IMR-90 (cell line): ENCODE data around the gene SMIM9. TPM values are rescaled to one million over a fixed set of nuclear protein-coding genes. Genes with fewer than 3 reads are reported as not detected.

Source experiments
- ATAC-seq: fragments of 200-7000 bp; cut with Tn5 transposase; 2 replicates; pipeline ENCODE4 v1.9.1; 2020; ENCODE audit warnings: low read depth, mild to moderate bottlenecking, moderate library complexity
- BruUV-seq: library from RNA; stranded (reverse); fragments of 400-500 nt; replicated peaks from 2 replicates; lab custom pipeline; 2021; lab: Mats Ljungman, UMichigan
- CTCF ChIA-PET: fragments of 300-600 bp; formaldehyde crosslinking; extraction: SDS; loops from one replicate; lab custom pipeline; 2021; ENCODE audit warnings: antibody characterized with exemption; lab: Yijun Ruan, JAX
- POLR2A ChIA-PET: fragments of 300-600 bp; sonication (Branson Sonifier 250); formaldehyde crosslinking; loops from one replicate; lab custom pipeline; 2022; ENCODE audit warnings: antibody characterized with exemption; ENCODE audit not compliant: unreplicated experiment; lab: Charles Lee
- DNase-seq: peaks from one replicate; pipeline ENCODE4 v3.0.0; 2013
- H2AFZ ChIP-seq: replicated peaks from 2 replicates; pipeline ENCODE3; 2013; ENCODE audit warnings: low read length, mild to moderate bottlenecking; ENCODE audit not compliant: poor library complexity
- H2AK5ac ChIP-seq: 2 replicates; pipeline ENCODE4 v1.6.1; 2013; ENCODE audit warnings: low read depth, low read length, inconsistent platforms
- H2AK9ac ChIP-seq: replicated peaks from 2 replicates; pipeline ENCODE3; 2013; ENCODE audit warnings: mild to moderate bottlenecking, low read depth, low read length, moderate library complexity; ENCODE audit not compliant: poor library complexity
- H2BK120ac ChIP-seq: 2 replicates; pipeline ENCODE4 v1.6.1; 2013; ENCODE audit warnings: low read depth, low read length, inconsistent platforms
- H2BK15ac ChIP-seq: 3 replicates; pipeline ENCODE4 v1.6.1; 2013; ENCODE audit warnings: low read depth, low read length, inconsistent platforms
- H2BK20ac ChIP-seq: 2 replicates; pipeline ENCODE4 v1.6.1; 2013; ENCODE audit warnings: low read depth, mild to moderate bottlenecking, inconsistent platforms, low read length, moderate library complexity
- H2BK5ac ChIP-seq: 2 replicates; pipeline ENCODE4 v1.6.1; 2013; ENCODE audit warnings: mild to moderate bottlenecking, low read depth, low read length, inconsistent platforms; ENCODE audit not compliant: poor library complexity, severe bottlenecking
- H3K14ac ChIP-seq: replicated peaks from 2 replicates; pipeline ENCODE4 v1.6.1; 2013; ENCODE audit warnings: low read depth, low read length, inconsistent platforms
- H3K18ac ChIP-seq: 2 replicates; pipeline ENCODE4 v1.6.1; 2013; ENCODE audit warnings: low read depth, low read length, control low read depth
- H3K23ac ChIP-seq: 2 replicates; pipeline ENCODE4 v1.6.1; 2013; ENCODE audit warnings: low read depth, low read length, inconsistent platforms
- H3K27ac ChIP-seq: 2 replicates; pipeline ENCODE4 v1.5.1; 2013; ENCODE audit warnings: mild to moderate bottlenecking, control low read depth, low read length; ENCODE audit not compliant: insufficient read depth
- H3K27me3 ChIP-seq: 2 replicates; pipeline ENCODE4 v1.6.1; 2013; ENCODE audit warnings: low read length; ENCODE audit not compliant: control insufficient read depth, insufficient read depth
- H3K36me3 ChIP-seq: 2 replicates; pipeline ENCODE4 v1.6.1; 2013; ENCODE audit warnings: low read length, mixed read lengths; ENCODE audit not compliant: control insufficient read depth, insufficient read depth
- H3K4ac ChIP-seq: 2 replicates; pipeline ENCODE4 v1.6.1; 2013; ENCODE audit warnings: low read depth, low read length, inconsistent platforms
- H3K4me1 ChIP-seq: 2 replicates; pipeline ENCODE4 v1.6.1; 2013; ENCODE audit warnings: low read length, mixed read lengths; ENCODE audit not compliant: control insufficient read depth, insufficient read depth
- H3K4me2 ChIP-seq: 2 replicates; pipeline ENCODE4 v1.6.1; 2013; ENCODE audit warnings: low read depth, mild to moderate bottlenecking, control low read depth, low read length, moderate library complexity
- H3K4me3 ChIP-seq: 2 replicates; pipeline ENCODE4 v1.5.1; 2013; ENCODE audit warnings: low read depth, mild to moderate bottlenecking, control low read depth, low read length, moderate library complexity; ENCODE audit not compliant: insufficient read depth
- H3K56ac ChIP-seq: 2 replicates; pipeline ENCODE4 v1.6.1; 2013; ENCODE audit warnings: low read length, inconsistent platforms; ENCODE audit not compliant: insufficient read depth; ENCODE audit errors: extremely low read depth
- H3K79me1 ChIP-seq, 2 experiments: 2 replicates each; pipeline ENCODE4 v1.6.1; 2013; ENCODE audit warnings: low read length in 2 of 2, inconsistent platforms in 1 of 2, low read depth in 1 of 2
- H3K9ac ChIP-seq: 2 replicates; pipeline ENCODE4 v1.6.1; 2013; ENCODE audit warnings: low read depth, low read length, control low read depth
- H3K9me1 ChIP-seq: 2 replicates; pipeline ENCODE4 v1.6.1; 2013; ENCODE audit warnings: low read length, inconsistent platforms; ENCODE audit not compliant: insufficient read depth
- H3K9me3 ChIP-seq: 2 replicates; pipeline ENCODE4 v1.6.1; 2013; ENCODE audit warnings: low read length; ENCODE audit not compliant: control insufficient read depth, insufficient read depth
- H4K20me1 ChIP-seq: 2 replicates; pipeline ENCODE4 v1.6.1; 2013; ENCODE audit warnings: low read length, inconsistent platforms; ENCODE audit not compliant: insufficient read depth
- H4K5ac ChIP-seq: 2 replicates; pipeline ENCODE4 v1.6.1; 2013; ENCODE audit warnings: mild to moderate bottlenecking, low read depth, low read length, control low read depth
- H4K8ac ChIP-seq, 2 experiments: 2 replicates each; pipeline ENCODE4 v1.6.1; 2013; ENCODE audit warnings: low read depth in 2 of 2, low read length in 2 of 2, control low read depth in 1 of 2, inconsistent platforms in 1 of 2
- H4K91ac ChIP-seq: 2 replicates; pipeline ENCODE4 v1.6.1; 2013; ENCODE audit warnings: low read depth, low read length, inconsistent platforms; ENCODE audit not compliant: insufficient read depth
- BHLHE40 ChIP-seq: fragments of 150-350 bp; IDR thresholded peaks from 2 replicates; pipeline ENCODE4 v1.6.1; 2016; ENCODE audit warnings: mild to moderate bottlenecking, low read depth, low read length
- CEBPB ChIP-seq: IDR thresholded peaks from 2 replicates; pipeline ENCODE4 v1.6.1; 2012; ENCODE audit warnings: low read depth, low read length, improper control_type of control experiment
- CHD1 ChIP-seq: IDR thresholded peaks from 2 replicates; pipeline ENCODE4 v1.6.1; 2012; ENCODE audit warnings: low read depth, low read length, improper control_type of control experiment
- FOS ChIP-seq: fragments of 150-350 bp; IDR thresholded peaks from 2 replicates; pipeline ENCODE4 v1.6.1; 2016; ENCODE audit warnings: low read depth, low read length
- MAFK ChIP-seq: IDR thresholded peaks from 2 replicates; pipeline ENCODE4 v1.6.1; 2012; ENCODE audit warnings: low read depth, low read length, improper control_type of control experiment
- MAZ ChIP-seq: IDR thresholded peaks from 2 replicates; pipeline ENCODE4 v1.6.1; 2012; ENCODE audit warnings: low read depth, mild to moderate bottlenecking, low read length, improper control_type of control experiment, moderate library complexity, borderline replicate concordance
- MXI1 ChIP-seq: IDR thresholded peaks from 2 replicates; pipeline ENCODE4 v1.6.1; 2012; ENCODE audit warnings: low read depth, mild to moderate bottlenecking, low read length, moderate library complexity, borderline replicate concordance
- NFE2L2 ChIP-seq: fragments of 150-350 bp; IDR thresholded peaks from 2 replicates; pipeline ENCODE4 v1.6.1; 2016; ENCODE audit warnings: low read depth, mild to moderate bottlenecking, low read length
- POLR2A ChIP-seq: IDR thresholded peaks from 2 replicates; pipeline ENCODE4 v1.6.1; 2012; ENCODE audit warnings: mild to moderate bottlenecking, low read depth, low read length
- RAD21 ChIP-seq: IDR thresholded peaks from 2 replicates; pipeline ENCODE4 v1.6.1; 2012; ENCODE audit warnings: low read length, improper control_type of control experiment
- RCOR1 ChIP-seq: IDR thresholded peaks from 2 replicates; pipeline ENCODE4 v1.6.1; 2012; ENCODE audit warnings: mild to moderate bottlenecking, low read length, improper control_type of control experiment; ENCODE audit not compliant: insufficient replicate concordance
- RFX5 ChIP-seq: IDR thresholded peaks from 2 replicates; pipeline ENCODE4 v1.8.0; 2012; ENCODE audit warnings: low read depth, mild to moderate bottlenecking, low read length, moderate library complexity
- SMC3 ChIP-seq: fragments of 150-350 bp; IDR thresholded peaks from 2 replicates; pipeline ENCODE4 v1.6.1; 2016; ENCODE audit warnings: low read depth, mild to moderate bottlenecking, antibody characterized with exemption, low read length, moderate library complexity
- WGBS, 2 experiments: methylation state at CpG; one replicate each; pipeline versions ENCODE4 v1.1.5 to v1.1.7; 2013; ENCODE audit warnings: missing lambda C conversion rate in 2 of 2; ENCODE audit not compliant: insufficient read length in 1 of 2; ENCODE audit errors: extremely low coverage in 2 of 2; 5-methylcytosine and 5-hydroxymethylcytosine counted together
- dilution Hi-C: fragments of 300-500 bp; cut with HindIII; formaldehyde crosslinking; loops from one replicate; pipeline ENCODE4 v1.14.3; 2018; ENCODE audit warnings: low sequenced_read_pairs; ENCODE audit not compliant: unreplicated experiment
- in situ Hi-C: fragments of 300-500 bp; cut with MboI; formaldehyde crosslinking; loops from 3 replicates; pipeline ENCODE4 v1.14.3; 2019; ENCODE audit warnings: low sequenced_read_pairs, inconsistent platforms, mixed read lengths
- intact Hi-C: fragments of 100-400 bp; cut with micrococcal nuclease; formaldehyde crosslinking; loops from 2 replicates; pipeline ENCODE4 v1.10.0; 2022
- polyA plus RNA-seq, 3 experiments: library from polyadenylated mRNA; depleted of rRNA; stranded (reverse); fragments of >200 nt; gene quantifications; 2 replicates each; pipeline ENCODE4 v1.2.3, GENCODE V29; 2012; ENCODE audit warnings: low replicate concordance in 1 of 3
- total RNA-seq: library from RNA; depleted of rRNA; stranded (reverse); fragments of >200 nt; gene quantifications from 2 replicates; pipeline ENCODE4 v1.2.3, GENCODE V29; 2012
- TF ChIP-seq, protein P1 (sequence below): fragments of 150-350 bp; IDR thresholded peaks from 2 replicates; pipeline ENCODE4 v1.6.1; 2016; ENCODE audit warnings: low read depth, mild to moderate bottlenecking, low read length, moderate library complexity, borderline replicate concordance
- TF ChIP-seq, protein P2 (sequence below): fragments of 150-350 bp; IDR thresholded peaks from 2 replicates; pipeline ENCODE4 v1.6.1; 2017; ENCODE audit warnings: mild to moderate bottlenecking, antibody characterized with exemption, low read length, low read depth

Gene SMIM9
- total and polyA plus RNA-seq, 2 of the 4 experiments (the other 2 are of a cell fraction): not detected

DNA sequence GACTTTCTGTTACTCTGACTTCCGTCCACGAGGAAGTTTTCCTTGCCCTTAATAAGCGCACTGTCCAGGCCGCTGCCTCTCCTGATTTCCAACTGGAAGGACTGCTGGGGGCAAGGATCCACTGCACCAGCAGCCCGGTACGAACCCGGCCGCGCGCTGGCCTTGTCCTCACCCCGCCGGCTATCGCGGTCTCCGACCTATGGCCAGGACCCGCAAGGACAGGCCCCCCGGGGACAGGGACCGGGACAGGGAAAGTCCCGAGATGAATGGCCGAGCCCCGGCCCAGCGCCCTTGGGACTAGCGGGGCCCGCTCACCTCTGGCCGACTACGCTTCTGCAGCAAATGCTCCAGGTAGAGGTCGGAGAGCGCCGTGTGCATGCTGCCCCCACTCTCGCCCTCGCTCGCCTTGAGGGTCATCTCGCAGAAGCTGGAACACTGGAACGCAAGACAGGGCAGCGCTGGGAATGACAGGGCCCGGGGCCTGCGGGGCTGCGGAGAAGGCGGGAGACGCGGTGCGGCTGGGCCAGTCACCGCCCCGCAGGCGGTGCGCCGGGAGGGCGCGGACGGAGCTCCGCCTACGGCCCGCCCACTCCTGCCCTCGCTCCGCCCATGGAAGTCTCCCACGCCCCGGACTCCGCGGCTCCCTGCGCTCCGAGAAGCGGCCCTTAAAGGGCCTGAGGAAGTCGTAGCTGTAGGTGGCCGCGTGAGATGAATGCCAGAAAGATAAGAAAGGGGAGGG, 29.3 kb downstream of the SMIM9 start, which contains the start of gene MPP1:
MPP1 (minus strand) TSS at position 529 of the 739 bp plus-strand sequence; CDS start at position 417, 112 bp downstream.
- Histone ChIP-seq H2AK9ac (peak within 1 kb of the TSS; percentile 19), H3K27me3 (no peaks in the 10 kb centered on the region), H2BK20ac (no peak within 1 kb of the TSS), H3K9me3 (no peaks in the 10 kb centered on the region), H4K5ac (peak within 1 kb of the TSS; percentile 23; the same call in 1 of the 2 replicates), H3K56ac (no peak within 1 kb of the TSS; the same call in 1 of the 2 replicates), H3K36me3 (no peaks in the 10 kb centered on the region), H2AK5ac (no peak within 1 kb of the TSS), H4K91ac (no peak within 1 kb of the TSS; the same call in 1 of the 2 replicates), H3K18ac (peak within 1 kb of the TSS; percentile 50; the same call in 1 of the 2 replicates), H2AFZ (peak within 1 kb of the TSS; percentile 91), H3K4me1 (peaks cover 12% of the 10 kb centered on the region), H3K27ac (peak within 1 kb of the TSS; percentile 65), H3K4me3 (peak within 1 kb of the TSS; percentile 89), H3K14ac (0 out of 2 replicates have a peak within 1 kb of the TSS, but pooled peaks have one; percentile 37), H3K23ac (peak within 1 kb of the TSS; percentile 56; the same call in 1 of the 2 replicates), H3K9me1 (peaks cover 6% of the 10 kb centered on the region), H2BK15ac (no peak within 1 kb of the TSS), H3K79me1 (peaks cover 23 to 24% of the 10 kb centered on the region in 2 experiments), H4K20me1 (no peaks in the 10 kb centered on the region), H2BK5ac (peak within 1 kb of the TSS; percentile 41), H2BK120ac (no peak within 1 kb of the TSS), H3K9ac (peak within 1 kb of the TSS; percentile 49), H3K4ac (peak within 1 kb of the TSS; percentile 25), H4K8ac (peak within 1 kb of the TSS in 1 of 2 experiments; percentile 28; a peak in 1 of 4 replicates), H3K4me2 (peak within 1 kb of the TSS; percentile 91)
- BruUV-seq: no TSS peak
- POLR2A ChIA-PET: no interaction called here
- intact Hi-C loops: no loop called here
- WGBS, 2 experiments: 28% methylated on average over 34 of the region's 65 CpGs; no CpG with 5 or more reads in 1 of the 2 experiments
- CTCF ChIA-PET: interaction anchor here (0.6 kb wide), 1 partner anchor 11 kb away, joined by 3 read pairs; no protein-coding TSS in a partner anchor
- peak; percentile 66 for DNase-seq
- in situ Hi-C loops: no loop called here
- peak; percentile 97 for ATAC-seq
- dilution Hi-C loops: no loop called here
- TF ChIP-seq RFX5 (no peak), RCOR1 (no peak), RAD21 (no peak), CEBPB (no peak), POLR2A (no peak), BHLHE40 (no peak), MAFK (no peak), FOS (no peak), CHD1 (no peak), SMC3 (no peak), NFE2L2 (no peak), MXI1 (no peak), MAZ (no peak)
- TF ChIP-seq, protein P1, sequence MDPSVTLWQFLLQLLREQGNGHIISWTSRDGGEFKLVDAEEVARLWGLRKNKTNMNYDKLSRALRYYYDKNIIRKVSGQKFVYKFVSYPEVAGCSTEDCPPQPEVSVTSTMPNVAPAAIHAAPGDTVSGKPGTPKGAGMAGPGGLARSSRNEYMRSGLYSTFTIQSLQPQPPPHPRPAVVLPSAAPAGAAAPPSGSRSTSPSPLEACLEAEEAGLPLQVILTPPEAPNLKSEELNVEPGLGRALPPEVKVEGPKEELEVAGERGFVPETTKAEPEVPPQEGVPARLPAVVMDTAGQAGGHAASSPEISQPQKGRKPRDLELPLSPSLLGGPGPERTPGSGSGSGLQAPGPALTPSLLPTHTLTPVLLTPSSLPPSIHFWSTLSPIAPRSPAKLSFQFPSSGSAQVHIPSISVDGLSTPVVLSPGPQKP: no peak
- TF ChIP-seq, protein P2, sequence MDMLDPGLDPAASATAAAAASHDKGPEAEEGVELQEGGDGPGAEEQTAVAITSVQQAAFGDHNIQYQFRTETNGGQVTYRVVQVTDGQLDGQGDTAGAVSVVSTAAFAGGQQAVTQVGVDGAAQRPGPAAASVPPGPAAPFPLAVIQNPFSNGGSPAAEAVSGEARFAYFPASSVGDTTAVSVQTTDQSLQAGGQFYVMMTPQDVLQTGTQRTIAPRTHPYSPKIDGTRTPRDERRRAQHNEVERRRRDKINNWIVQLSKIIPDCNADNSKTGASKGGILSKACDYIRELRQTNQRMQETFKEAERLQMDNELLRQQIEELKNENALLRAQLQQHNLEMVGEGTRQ: no peak
